Prostate gland (tissue), 2 donors: ENCODE data around the gene RBBP8.

ENCODE experiments used
- CTCF ChIP-seq, 4 experiments: fragments of 200-600 bp in 2 of 4; fragments of 450-650 bp in 2 of 4; sonication (generic) in 2 of 4; IDR thresholded peaks; 1 replicate in 3 of 4; 2 replicates in 1 of 4; pipeline ENCODE4 v1.5.1; 2016 to 2019; ENCODE audit warnings: antibody characterized with exemption in 4 of 4, mild to moderate bottlenecking in 2 of 4, moderate library complexity in 2 of 4
- POLR2AphosphoS5 ChIP-seq: sonication (generic); formaldehyde crosslinking; IDR thresholded peaks from one replicate; pipeline ENCODE4 v1.6.1; 2017; ENCODE audit warnings: antibody characterized with exemption

DNA sequence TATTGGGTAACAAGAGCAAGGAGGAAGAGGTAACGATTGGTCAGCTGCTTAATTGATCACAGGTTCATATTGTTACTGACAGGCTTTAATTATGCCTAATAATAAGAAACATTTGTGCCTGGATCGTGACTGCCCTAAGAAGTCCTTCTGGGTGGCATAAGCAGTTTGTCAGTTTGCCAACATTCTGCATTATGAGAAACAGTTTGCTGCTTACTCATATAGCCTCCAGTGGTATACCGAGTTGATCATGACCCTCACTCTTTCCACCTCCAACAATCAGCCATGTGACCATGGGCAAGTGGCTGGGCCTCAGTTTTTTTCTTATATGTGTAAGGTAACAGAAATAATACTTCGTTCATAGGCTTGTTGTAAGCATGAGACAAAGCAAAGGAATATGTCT, 105.6 kb downstream of the RBBP8 start:
- TF ChIP-seq CTCF (IDR thresholded peaks at IDR 0.05) (no peak), POLR2AphosphoS5 (no peak)
